HepG2 (cell line): ENCODE measurements around the gene PCNP. TPM values are rescaled to one million over a fixed set of nuclear protein-coding genes. Genes with fewer than 3 reads are reported as not detected.

Experiments
- ARID4A ChIP-seq: sonication (generic); formaldehyde crosslinking; IDR thresholded peaks from 2 replicates; pipeline ENCODE4 v1.5.0; 2020; ENCODE audit warnings: mild to moderate bottlenecking, missing genetic modification reagents, borderline replicate concordance
- ARNTL ChIP-seq: sonication (generic); formaldehyde crosslinking; IDR thresholded peaks from 2 replicates; pipeline ENCODE4 v1.4.0; 2020; ENCODE audit warnings: mild to moderate bottlenecking, missing genetic modification reagents
- CHD2 ChIP-seq: IDR thresholded peaks from 2 replicates; pipeline ENCODE4 v1.6.1; 2011; ENCODE audit warnings: low read depth, low read length, improper control_type of control experiment
- FOSL2 ChIP-seq: sonication (generic); formaldehyde crosslinking; IDR thresholded peaks from 2 replicates; pipeline ENCODE4 v1.4.0; 2020; ENCODE audit warnings: missing genetic modification reagents
- GTF2F1 ChIP-seq: fragments of 150-350 bp; IDR thresholded peaks from 2 replicates; pipeline ENCODE4 v1.6.1; 2014; ENCODE audit warnings: low read length
- HDAC6 ChIP-seq: fragments of 200-600 bp; sonication (generic); IDR thresholded peaks from 2 replicates; pipeline ENCODE4 v1.7.0; 2017; ENCODE audit warnings: mild to moderate bottlenecking, antibody characterized with exemption, low read length, low read depth
- HOXD1 ChIP-seq: sonication (generic); formaldehyde crosslinking; IDR thresholded peaks from 2 replicates; pipeline ENCODE4 v1.5.0; 2020; ENCODE audit warnings: missing genetic modification reagents
- NCOA5 ChIP-seq: sonication (generic); formaldehyde crosslinking; IDR thresholded peaks from 2 replicates; pipeline ENCODE4 v1.4.0; 2020; ENCODE audit warnings: missing genetic modification reagents
- NFYB ChIP-seq: sonication (generic); formaldehyde crosslinking; IDR thresholded peaks from 2 replicates; pipeline ENCODE4 v1.4.0; 2020; ENCODE audit warnings: missing genetic modification reagents
- POLR2A ChIP-seq, 2 experiments: IDR thresholded peaks; 2 replicates each; pipeline ENCODE4 v1.6.1; 2011; ENCODE audit warnings: low read depth in 2 of 2, low read length in 2 of 2, mild to moderate bottlenecking in 1 of 2, moderate library complexity in 1 of 2; ENCODE audit not compliant: insufficient read depth in 1 of 2
- PRMT3 ChIP-seq: sonication (generic); formaldehyde crosslinking; IDR thresholded peaks from 2 replicates; pipeline ENCODE4 v1.8.1; 2022; ENCODE audit warnings: low read depth, mild to moderate bottlenecking, moderate library complexity, missing genetic modification reagents, borderline replicate concordance
- SMAD3 ChIP-seq: sonication (generic); formaldehyde crosslinking; IDR thresholded peaks from 2 replicates; pipeline ENCODE4 v1.4.0; 2020; ENCODE audit warnings: missing genetic modification reagents
- TBX2 ChIP-seq: sonication (generic); formaldehyde crosslinking; IDR thresholded peaks from 2 replicates; pipeline ENCODE4 v1.5.0; 2020; ENCODE audit warnings: missing genetic modification reagents, mild to moderate bottlenecking, borderline replicate concordance
- ZBED4 ChIP-seq: sonication (generic); formaldehyde crosslinking; IDR thresholded peaks from 2 replicates; pipeline ENCODE4 v1.4.0; 2020; ENCODE audit warnings: missing genetic modification reagents, borderline replicate concordance
- ZFAT ChIP-seq: sonication (generic); formaldehyde crosslinking; conservative IDR thresholded peaks from 2 replicates; pipeline ENCODE4 v1.8.1; 2023; ENCODE audit warnings: missing genetic modification reagents, inconsistent platforms
- ZFY ChIP-seq: sonication (generic); formaldehyde crosslinking; IDR thresholded peaks from 2 replicates; pipeline ENCODE4 v1.4.0; 2020; ENCODE audit warnings: missing genetic modification reagents
- ZMYM3 ChIP-seq: sonication (generic); formaldehyde crosslinking; IDR thresholded peaks from 2 replicates; pipeline ENCODE4 v1.5.1; 2020; ENCODE audit warnings: mild to moderate bottlenecking, missing genetic modification reagents
- ZNF101 ChIP-seq: sonication (generic); formaldehyde crosslinking; IDR thresholded peaks from 2 replicates; pipeline ENCODE4 v1.4.0; 2020; ENCODE audit warnings: mild to moderate bottlenecking, low read depth, missing genetic modification reagents, borderline replicate concordance
- ZNF468 ChIP-seq: sonication (generic); formaldehyde crosslinking; IDR thresholded peaks from 2 replicates; pipeline ENCODE4 v1.8.0; 2022; ENCODE audit warnings: mild to moderate bottlenecking, moderate library complexity, missing genetic modification reagents
- ZNF546 ChIP-seq: sonication (generic); formaldehyde crosslinking; conservative IDR thresholded peaks from 2 replicates; pipeline ENCODE4 v1.8.1; 2023; ENCODE audit warnings: mild to moderate bottlenecking, missing genetic modification reagents
- ZNF781 ChIP-seq: sonication (generic); formaldehyde crosslinking; IDR thresholded peaks from 2 replicates; pipeline ENCODE4 v1.5.1; 2020; ENCODE audit warnings: borderline replicate concordance, mild to moderate bottlenecking, missing genetic modification reagents; ENCODE audit errors: not compliant biosample characterization
- ZNF816 ChIP-seq: sonication (generic); formaldehyde crosslinking; IDR thresholded peaks from 2 replicates; pipeline ENCODE4 v1.8.0; 2022; ENCODE audit warnings: missing genetic modification reagents, mild to moderate bottlenecking, borderline replicate concordance
- polyA plus RNA-seq, 8 experiments: library from polyadenylated mRNA; depleted of rRNA in 3 of 8; stranded (reverse) in 7 of 8; unstranded in 1 of 8; fragments of >200 nt; fragmentation: Illumina TruSeq in 4 of 8; extraction: Trizol in 4 of 8; gene quantifications; 2 replicates each; pipeline versions ENCODE4 v1.2.1 to v1.2.3, GENCODE V29; 2011 to 2016; ENCODE audit warnings: low read depth in 4 of 8, missing spikeins in 1 of 8, mixed read lengths in 1 of 8; ENCODE audit not compliant: insufficient read depth in 1 of 8
- total RNA-seq, 5 experiments: library from RNA; depleted of rRNA; stranded (reverse); fragments of >200 nt; fragmentation: Illumina TruSeq; extraction: Trizol; gene quantifications; 2 replicates each; pipeline ENCODE4 v1.2.3, GENCODE V29; 2016; ENCODE audit warnings: low read depth in 1 of 5

PCNP gene
- total and polyA plus RNA-seq, 2 of the 13 experiments (the other 11 are each of a cell fraction or from before 2014, with no cell fraction given): 44.1 to 78.2 TPM

GRCh38 chr3:101635954-101636798, 62.2 kb downstream of the PCNP start (continued):
- TF ChIP-seq HDAC6: no peak
- TF ChIP-seq SMAD3: 0 out of 2 replicates have a peak, but pooled peaks have one; percentile 13
- TF ChIP-seq ZNF101: no peak
- TF ChIP-seq ZNF546 (CRISPR knock-in tag): no peak
- no peak for TF ChIP-seq NCOA5 (CRISPR knock-in tag)
- no peak for TF ChIP-seq HOXD1
- TF ChIP-seq ARNTL (CRISPR knock-in tag): no peak
- no peak for TF ChIP-seq ZNF781 (CRISPR knock-in tag)
- TF ChIP-seq GTF2F1: no peak
- TF ChIP-seq ZFAT (CRISPR knock-in tag): no peak
- no peak for TF ChIP-seq ZNF468 (CRISPR knock-in tag)
- TF ChIP-seq ZFY (CRISPR knock-in tag): no peak
- TF ChIP-seq CHD2: no peak
- TF ChIP-seq ZBED4 (CRISPR knock-in tag): no peak
- no peak for TF ChIP-seq ARID4A
- TF ChIP-seq POLR2A (IDR thresholded peaks at IDR 0.05; ENCODE audit: insufficient read depth in 1 of 2, low read depth in 2 of 2, low read length in 2 of 2): no peak
- TF ChIP-seq NFYB (CRISPR knock-in tag): no peak
- 0 out of 2 replicates have a peak, but pooled peaks have one; percentile 16 for TF ChIP-seq TBX2 (CRISPR knock-in tag)
- TF ChIP-seq ZMYM3 (CRISPR knock-in tag): no peak
- no peak for TF ChIP-seq PRMT3
- TF ChIP-seq FOSL2 (CRISPR knock-in tag): 0 out of 2 replicates have a peak, but pooled peaks have one; percentile 8
- no peak for TF ChIP-seq ZNF816 (CRISPR knock-in tag)
